HEK293 (cell line): ENCODE data around the gene APBB2.

Experiments used
- CTCF ChIA-PET: fragments of 350-600 bp; formaldehyde crosslinking; extraction: SDS; loops from one replicate; lab custom pipeline; 2021; ENCODE audit warnings: antibody characterized with exemption; lab: Yijun Ruan, JAX
- POLR2A ChIA-PET: fragments of 300-600 bp; formaldehyde crosslinking; extraction: SDS; loops from one replicate; lab custom pipeline; 2020; ENCODE audit warnings: antibody characterized with exemption, inconsistent platforms; lab: Yijun Ruan, JAX
- H3K27ac ChIP-seq: fragments of 200-500 bp; sonication (Bioruptor generic); 2 replicates; pipeline ENCODE4 v1.5.1; 2014; ENCODE audit warnings: low read depth, low read length, control low read depth, inconsistent platforms; ENCODE audit errors: extremely low read depth
- H3K36me3 ChIP-seq, 2 experiments: fragments of 200-500 bp in 1 of 2; sonication (Bioruptor generic) in 1 of 2; 1 replicate in 1 of 2; 2 replicates in 1 of 2; pipeline ENCODE4 v1.5.1; 2014 to 2017; ENCODE audit warnings: inconsistent platforms in 2 of 2, low read length in 2 of 2; ENCODE audit not compliant: control insufficient read depth in 2 of 2, insufficient read depth in 1 of 2
- H3K4me1 ChIP-seq: fragments of 200-500 bp; sonication (Bioruptor generic); 2 replicates; pipeline ENCODE4 v1.5.1; 2014; ENCODE audit warnings: mild to moderate bottlenecking, low read length, inconsistent platforms; ENCODE audit not compliant: control insufficient read depth, insufficient read depth
- H3K4me3 ChIP-seq: 2 replicates; pipeline ENCODE4 v1.5.1; 2011; ENCODE audit warnings: low read depth, mild to moderate bottlenecking, control low read depth, low read length, moderate library complexity
- H3K9me3 ChIP-seq: fragments of 200-500 bp; sonication (Bioruptor generic); 2 replicates; pipeline ENCODE4 v1.5.1; 2014; ENCODE audit warnings: low read depth, low read length, inconsistent platforms; ENCODE audit not compliant: control insufficient read depth, insufficient read depth
- GLI4 ChIP-seq: fragments of 450-650 bp; formaldehyde crosslinking; IDR thresholded peaks from 2 replicates; pipeline ENCODE4 v1.5.1; 2016; ENCODE audit warnings: missing biosample characterization, missing genetic modification characterization
- KLF16 ChIP-seq: fragments of 450-650 bp; formaldehyde crosslinking; IDR thresholded peaks from 2 replicates; pipeline ENCODE4 v1.5.1; 2017; ENCODE audit warnings: missing biosample characterization, missing genetic modification characterization
- KLF17 ChIP-seq: fragments of 450-650 bp; formaldehyde crosslinking; IDR thresholded peaks from 2 replicates; pipeline ENCODE4 v1.5.1; 2016; ENCODE audit warnings: missing biosample characterization, missing genetic modification characterization
- KLF9 ChIP-seq: fragments of 450-650 bp; formaldehyde crosslinking; IDR thresholded peaks from 2 replicates; pipeline ENCODE4 v1.5.1; 2016; ENCODE audit warnings: missing biosample characterization, missing genetic modification characterization, low read depth
- SP2 ChIP-seq: fragments of 450-650 bp; formaldehyde crosslinking; IDR thresholded peaks from 2 replicates; pipeline ENCODE4 v1.5.1; 2016; ENCODE audit warnings: missing biosample characterization, missing genetic modification characterization
- ZBTB10 ChIP-seq: fragments of 450-650 bp; formaldehyde crosslinking; IDR thresholded peaks from 2 replicates; pipeline ENCODE4 v1.5.1; 2016; ENCODE audit warnings: missing biosample characterization, missing genetic modification characterization
- ZBTB20 ChIP-seq: fragments of 450-650 bp; formaldehyde crosslinking; IDR thresholded peaks from 2 replicates; pipeline ENCODE4 v1.5.1; 2016; ENCODE audit warnings: missing biosample characterization, missing genetic modification characterization
- ZBTB44 ChIP-seq: fragments of 450-650 bp; IDR thresholded peaks from 2 replicates; pipeline ENCODE4 v1.5.1; 2018; ENCODE audit warnings: missing biosample characterization, mild to moderate bottlenecking, missing genetic modification characterization
- ZBTB8A ChIP-seq: fragments of 450-650 bp; formaldehyde crosslinking; IDR thresholded peaks from 2 replicates; pipeline ENCODE4 v1.5.1; 2016; ENCODE audit warnings: missing biosample characterization, missing genetic modification characterization
- ZNF10 ChIP-seq: fragments of 450-650 bp; formaldehyde crosslinking; IDR thresholded peaks from 2 replicates; pipeline ENCODE4 v1.5.1; 2017; ENCODE audit warnings: missing biosample characterization, missing genetic modification characterization
- ZNF146 ChIP-seq: fragments of 450-650 bp; formaldehyde crosslinking; IDR thresholded peaks from 2 replicates; pipeline ENCODE4 v1.5.1; 2016; ENCODE audit warnings: missing biosample characterization, missing genetic modification characterization
- ZNF19 ChIP-seq: fragments of 450-650 bp; formaldehyde crosslinking; IDR thresholded peaks from 2 replicates; pipeline ENCODE4; 2016; ENCODE audit warnings: missing biosample characterization, missing genetic modification characterization, low read depth
- ZNF214 ChIP-seq: fragments of 450-650 bp; formaldehyde crosslinking; IDR thresholded peaks from 2 replicates; pipeline ENCODE4 v1.5.1; 2017; ENCODE audit warnings: missing biosample characterization, mild to moderate bottlenecking, missing genetic modification characterization, borderline replicate concordance
- ZNF23 ChIP-seq: fragments of 450-650 bp; formaldehyde crosslinking; IDR thresholded peaks from 2 replicates; pipeline ENCODE4 v1.5.1; 2016; ENCODE audit warnings: missing biosample characterization, missing genetic modification characterization, borderline replicate concordance
- ZNF280C ChIP-seq: fragments of 450-650 bp; formaldehyde crosslinking; IDR thresholded peaks from 2 replicates; pipeline ENCODE4 v1.5.1; 2016; ENCODE audit warnings: missing biosample characterization, missing genetic modification characterization
- ZNF404 ChIP-seq: fragments of 450-650 bp; formaldehyde crosslinking; IDR thresholded peaks from 2 replicates; pipeline ENCODE4 v1.5.1; 2017; ENCODE audit warnings: missing biosample characterization, missing genetic modification characterization
- ZNF426 ChIP-seq: fragments of 450-650 bp; formaldehyde crosslinking; IDR thresholded peaks from 2 replicates; pipeline ENCODE4 v1.5.1; 2017; ENCODE audit warnings: missing biosample characterization, missing genetic modification characterization, mild to moderate bottlenecking, inconsistent platforms, moderate library complexity
- ZNF549 ChIP-seq: fragments of 450-650 bp; IDR thresholded peaks from 2 replicates; pipeline ENCODE4 v1.5.1; 2018; ENCODE audit warnings: missing biosample characterization, missing genetic modification characterization, mild to moderate bottlenecking, inconsistent platforms, moderate library complexity
- ZNF580 ChIP-seq: fragments of 450-650 bp; formaldehyde crosslinking; IDR thresholded peaks from 2 replicates; pipeline ENCODE4 v1.5.1; 2016; ENCODE audit warnings: missing biosample characterization, missing genetic modification characterization
- ZNF610 ChIP-seq: fragments of 450-650 bp; formaldehyde crosslinking; IDR thresholded peaks from 2 replicates; pipeline ENCODE4 v1.5.1; 2016; ENCODE audit warnings: missing biosample characterization, missing genetic modification characterization, borderline replicate concordance
- ZNF621 ChIP-seq: fragments of 450-650 bp; formaldehyde crosslinking; IDR thresholded peaks from 2 replicates; pipeline ENCODE4 v1.5.1; 2017; ENCODE audit warnings: missing biosample characterization, missing genetic modification characterization
- ZNF624 ChIP-seq: fragments of 450-650 bp; formaldehyde crosslinking; IDR thresholded peaks from 2 replicates; pipeline ENCODE4 v1.5.1; 2017; ENCODE audit warnings: missing biosample characterization, missing genetic modification characterization
- ZNF776 ChIP-seq: fragments of 450-650 bp; formaldehyde crosslinking; IDR thresholded peaks from 2 replicates; pipeline ENCODE4 v1.5.0; 2017; ENCODE audit warnings: missing biosample characterization, missing genetic modification characterization, borderline replicate concordance
- ZNF830 ChIP-seq: fragments of 450-650 bp; IDR thresholded peaks from 2 replicates; pipeline ENCODE4 v1.5.0; 2018; ENCODE audit warnings: missing biosample characterization, missing genetic modification characterization, low read depth, mild to moderate bottlenecking, moderate library complexity

Gene APBB2

DNA sequence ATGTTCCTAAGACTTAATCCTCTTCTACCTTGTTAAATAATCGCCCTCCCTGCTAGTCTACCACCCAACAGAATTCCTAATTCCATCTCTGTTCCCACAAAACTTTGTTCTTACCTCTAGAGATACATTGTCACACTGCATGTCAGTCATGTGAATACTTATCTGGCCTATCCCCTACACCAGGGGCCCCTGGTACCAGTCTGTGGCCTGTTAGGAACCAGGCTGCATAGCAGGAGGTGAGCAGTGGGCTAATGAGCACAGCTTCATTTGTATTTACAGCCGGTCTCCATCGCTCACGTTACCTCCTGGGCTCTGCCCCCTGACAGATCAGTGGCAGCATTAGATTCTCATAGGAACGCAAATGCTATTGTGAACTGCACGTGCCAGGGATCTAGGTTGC, 73.9 kb downstream of the APBB2 start:
- no peak overlapping the region for H3K27ac ChIP-seq
- no peak for TF ChIP-seq ZBTB8A (tag by site-specific recombination)
- TF ChIP-seq ZBTB20 (tag by site-specific recombination), result peak; percentile 27; the same call in 1 of the 2 replicates
- no peak for TF ChIP-seq ZBTB10 (tag by site-specific recombination)
- peak; percentile 74; the same call in 1 of the 2 replicates for TF ChIP-seq ZNF610 (tag by site-specific recombination)
- peaks cover 20% of the 10 kb centered on the region for H3K4me1 ChIP-seq
- no peaks in the 10 kb centered on the region for H3K36me3 ChIP-seq
- POLR2A ChIA-PET, result no interaction called here
- no peak overlapping the region for H3K4me3 ChIP-seq
- CTCF ChIA-PET, result interaction anchor here (0.6 kb wide), 1 partner anchor 62 kb away, joined by 3 read pairs; no protein-coding TSS in a partner anchor
- no peaks in the 10 kb centered on the region for H3K9me3 ChIP-seq

DNA sequence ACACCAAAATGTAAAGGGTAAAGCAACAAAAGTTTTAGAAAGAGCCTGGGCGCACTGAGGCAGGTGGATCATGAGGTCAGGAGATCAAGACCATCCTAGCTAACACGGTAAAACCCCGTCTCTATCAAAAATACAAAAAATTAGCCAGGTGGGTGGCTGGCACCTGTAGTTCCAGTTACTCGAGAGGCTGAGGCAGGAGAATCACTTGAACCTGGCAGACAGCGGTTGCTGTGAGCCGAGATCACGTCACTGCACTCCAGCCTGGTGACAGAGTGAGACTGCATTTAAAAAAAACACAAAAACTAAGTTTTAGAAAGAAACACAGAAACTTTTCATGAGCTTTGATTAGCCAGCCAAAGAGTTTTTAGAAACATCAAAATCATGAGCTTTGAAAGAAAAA, 76.5 kb downstream of the APBB2 start:
- Histone ChIP-seq H3K27ac (no peak overlapping the region), H3K9me3 (no peaks in the 10 kb centered on the region), H3K36me3 (no peaks in the 10 kb centered on the region), H3K4me1 (peaks cover 18% of the 10 kb centered on the region), H3K4me3 (no peak overlapping the region)
- ChIA-PET CTCF (no interaction called here), POLR2A (no interaction called here)
- TF ChIP-seq ZNF549 (no peak), KLF9 (no peak), GLI4 (tag by site-specific recombination) (no peak), ZNF580 (tag by site-specific recombination) (no peak), ZNF621 (no peak), ZNF776 (tag by site-specific recombination) (no peak), ZNF23 (tag by site-specific recombination) (no peak), KLF16 (tag by site-specific recombination) (no peak), KLF17 (tag by site-specific recombination) (no peak), SP2 (tag by site-specific recombination) (no peak), ZNF280C (no peak), ZNF19 (tag by site-specific recombination) (no peak), ZNF404 (tag by site-specific recombination) (no peak), ZNF426 (tag by site-specific recombination) (no peak), ZBTB44 (tag by site-specific recombination) (no peak), ZNF10 (tag by site-specific recombination) (no peak), ZNF214 (tag by site-specific recombination) (no peak), ZNF830 (no peak), ZNF146 (tag by site-specific recombination) (no peak), ZNF624 (tag by site-specific recombination) (no peak)
